CD14-positive monocyte (primary cell): ENCODE data around the gene WDSUB1. TPM values are rescaled to one million over a fixed set of nuclear protein-coding genes. Genes with fewer than 3 reads are reported as not detected.

Experiments used
- DNase-seq, 3 donors: peaks; one replicate each; pipeline ENCODE4 v3.0.0-alpha.2; 2011 to 2022
- H2AFZ ChIP-seq: 2 replicates; pipeline ENCODE4 v1.6.0; 2012; ENCODE audit warnings: mild to moderate bottlenecking, low read depth, low read length, inconsistent platforms; ENCODE audit not compliant: insufficient read depth, poor library complexity, severe bottlenecking
- H3K27ac ChIP-seq, 2 donors: 1 replicate in 1 of 2; 2 replicates in 1 of 2; pipeline ENCODE4 v1.5.1; 2012 to 2013; ENCODE audit warnings: low read length in 2 of 2, control low read depth in 1 of 2, inconsistent platforms in 1 of 2, low read depth in 1 of 2, mild to moderate bottlenecking in 1 of 2
- H3K27me3 ChIP-seq, 2 donors: one replicate each; pipeline versions ENCODE4 v1.6.0 to v1.6.1; 2011 to 2013; ENCODE audit warnings: low read length in 2 of 2; ENCODE audit not compliant: control insufficient read depth in 2 of 2, insufficient read depth in 2 of 2
- H3K36me3 ChIP-seq, 2 donors: replicated peaks in 1 of 2; 1 replicate in 1 of 2; 2 replicates in 1 of 2; pipeline versions ENCODE4 v1.5.1 to v1.6.1; 2012 to 2013; ENCODE audit warnings: low read length in 2 of 2, control low read depth in 1 of 2, inconsistent platforms in 1 of 2, mild to moderate bottlenecking in 1 of 2; ENCODE audit not compliant: insufficient read depth in 2 of 2, control insufficient read depth in 1 of 2
- H3K4me1 ChIP-seq, 2 donors: 1 replicate in 1 of 2; 2 replicates in 1 of 2; pipeline versions ENCODE4 v1.5.1 to v1.6.1; 2012 to 2013; ENCODE audit warnings: low read length in 2 of 2, control low read depth in 1 of 2, inconsistent platforms in 1 of 2, mild to moderate bottlenecking in 1 of 2, moderate library complexity in 1 of 2; ENCODE audit not compliant: insufficient read depth in 2 of 2, control insufficient read depth in 1 of 2
- H3K4me2 ChIP-seq: replicated peaks from 2 replicates; pipeline ENCODE3; 2012; ENCODE audit warnings: low read length, moderate library complexity, mild to moderate bottlenecking; ENCODE audit not compliant: poor library complexity, severe bottlenecking; ENCODE audit errors: extremely low read depth
- H3K4me3 ChIP-seq, 3 experiments: fragments of 200-600 bp in 1 of 3; sonication (generic) in 1 of 3; replicated peaks in 1 of 3; 1 replicate in 2 of 3; 2 replicates in 1 of 3; pipeline ENCODE4 v1.5.1; 2011 to 2013; ENCODE audit warnings: low read length in 3 of 3, mild to moderate bottlenecking in 3 of 3, control low read depth in 2 of 3, low read depth in 2 of 3, inconsistent platforms in 1 of 3, moderate library complexity in 1 of 3
- H3K79me2 ChIP-seq: 2 replicates; pipeline ENCODE4 v1.6.0; 2012; ENCODE audit warnings: mild to moderate bottlenecking, control low read depth, inconsistent platforms, low read length, moderate library complexity; ENCODE audit not compliant: insufficient read depth
- H3K9ac ChIP-seq: 2 replicates; pipeline ENCODE4 v1.6.0; 2017; ENCODE audit warnings: low read length, mild to moderate bottlenecking; ENCODE audit not compliant: insufficient read depth, poor library complexity, severe bottlenecking
- H3K9me3 ChIP-seq, 2 donors: replicated peaks in 1 of 2; 1 replicate in 1 of 2; 2 replicates in 1 of 2; pipeline versions ENCODE4 v1.5.1 to v1.6.1; 2012 to 2013; ENCODE audit warnings: low read length in 2 of 2, control low read depth in 1 of 2; ENCODE audit not compliant: control insufficient read depth in 1 of 2, insufficient read depth in 1 of 2
- H4K20me1 ChIP-seq: 2 replicates; pipeline ENCODE4 v1.6.0; 2012; ENCODE audit warnings: mild to moderate bottlenecking, low read length, control low read depth, moderate library complexity; ENCODE audit not compliant: insufficient read depth
- H3K27ac Mint-ChIP-seq, 7 donors: one replicate each; pipeline ENCODE4 v1.8.0; 2020; ENCODE audit warnings: mild to moderate bottlenecking in 7 of 7, mixed read lengths in 7 of 7, moderate library complexity in 6 of 7, inconsistent platforms in 2 of 7
- H3K27me3 Mint-ChIP-seq, 3 donors: one replicate each; pipeline ENCODE4 v1.8.0; 2021 to 2022; ENCODE audit warnings: low read depth in 3 of 3, mild to moderate bottlenecking in 3 of 3, mixed read lengths in 3 of 3, moderate library complexity in 3 of 3, inconsistent platforms in 1 of 3
- H3K36me3 Mint-ChIP-seq, 2 donors: one replicate each; pipeline ENCODE4 v1.8.0; 2020; ENCODE audit warnings: mixed read lengths in 2 of 2, inconsistent platforms in 1 of 2, mild to moderate bottlenecking in 1 of 2
- H3K4me1 Mint-ChIP-seq: one replicate; pipeline ENCODE4 v1.8.0; 2020; ENCODE audit warnings: mild to moderate bottlenecking, mixed read lengths
- H3K4me3 Mint-ChIP-seq, 2 donors: one replicate each; pipeline ENCODE4 v1.8.0; 2020; ENCODE audit warnings: mild to moderate bottlenecking in 2 of 2, mixed read lengths in 2 of 2, moderate library complexity in 1 of 2
- H3K9me3 Mint-ChIP-seq, 7 donors: one replicate each; pipeline ENCODE4 v1.8.0; 2020 to 2022; ENCODE audit warnings: mixed read lengths in 7 of 7, mild to moderate bottlenecking in 6 of 7, moderate library complexity in 6 of 7, inconsistent platforms in 2 of 7
- WGBS: methylation state at CpG from one replicate; pipeline ENCODE4 v1.1.5; 2013; ENCODE audit warnings: missing lambda C conversion rate; ENCODE audit not compliant: insufficient coverage; 5-methylcytosine and 5-hydroxymethylcytosine counted together
- intact Hi-C, 2 donors: fragments of 100-400 bp; cut with micrococcal nuclease; formaldehyde crosslinking; loops; one replicate each; pipeline versions ENCODE4 v1.15.0 to v1.15.1; 2023
- polyA plus RNA-seq, 3 donors: library from polyadenylated mRNA; depleted of rRNA in 1 of 3; unstranded in 2 of 3; stranded (reverse) in 1 of 3; fragments of 300-500 nt in 2 of 3; fragments of >200 nt in 1 of 3; fragmentation: Illumina TruSeq in 2 of 3; gene quantifications; 1 replicate in 2 of 3; 2 replicates in 1 of 3; pipeline ENCODE4 v1.2.3, GENCODE V29; 2012 to 2021
- TF ChIP-seq, protein P1 (sequence below): fragments of 200-600 bp; IDR thresholded peaks from one replicate; pipeline ENCODE4 v1.8.0; 2022; ENCODE audit warnings: antibody characterized with exemption, mild to moderate bottlenecking

Gene WDSUB1
- polyA plus RNA-seq, 3 donors, result 9.4 to 17.8 (median 10.1) TPM

DNA sequence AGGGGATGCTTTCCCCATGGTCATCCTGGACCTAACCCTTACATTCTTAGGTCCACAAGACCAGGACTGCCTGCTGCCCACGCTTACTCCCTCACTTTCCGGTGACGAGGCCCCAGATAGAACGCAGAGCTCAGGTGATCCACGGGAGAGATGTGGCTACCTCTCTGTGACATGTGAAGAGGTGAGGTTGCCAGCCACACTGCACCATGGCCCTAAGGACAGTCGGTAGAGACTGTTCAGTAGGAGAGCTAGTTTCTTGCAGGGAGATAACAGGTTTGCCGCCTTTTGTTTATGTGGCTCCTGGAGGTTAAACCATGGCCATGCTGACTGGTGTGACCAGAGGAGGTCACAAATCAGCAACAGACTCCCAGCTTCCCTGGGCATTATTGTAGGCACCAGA lies 71.4 kb downstream of the WDSUB1 start:
- Histone ChIP-seq H3K4me1 (no peaks in the 10 kb centered on the region), H3K27ac (no peak overlapping the region), H4K20me1 (no peaks in the 10 kb centered on the region), H3K9ac (no peak overlapping the region), H3K36me3 (no peaks in the 10 kb centered on the region), H3K9me3 (peaks cover 0 to 8% of the 10 kb centered on the region in 2 donors), H3K4me3 (no peak overlapping the region), H2AFZ (no peak overlapping the region), H3K4me2 (no peak overlapping the region), H3K27me3 (no peaks in the 10 kb centered on the region), H3K79me2 (no peaks in the 10 kb centered on the region)
- TF ChIP-seq, protein P1, sequence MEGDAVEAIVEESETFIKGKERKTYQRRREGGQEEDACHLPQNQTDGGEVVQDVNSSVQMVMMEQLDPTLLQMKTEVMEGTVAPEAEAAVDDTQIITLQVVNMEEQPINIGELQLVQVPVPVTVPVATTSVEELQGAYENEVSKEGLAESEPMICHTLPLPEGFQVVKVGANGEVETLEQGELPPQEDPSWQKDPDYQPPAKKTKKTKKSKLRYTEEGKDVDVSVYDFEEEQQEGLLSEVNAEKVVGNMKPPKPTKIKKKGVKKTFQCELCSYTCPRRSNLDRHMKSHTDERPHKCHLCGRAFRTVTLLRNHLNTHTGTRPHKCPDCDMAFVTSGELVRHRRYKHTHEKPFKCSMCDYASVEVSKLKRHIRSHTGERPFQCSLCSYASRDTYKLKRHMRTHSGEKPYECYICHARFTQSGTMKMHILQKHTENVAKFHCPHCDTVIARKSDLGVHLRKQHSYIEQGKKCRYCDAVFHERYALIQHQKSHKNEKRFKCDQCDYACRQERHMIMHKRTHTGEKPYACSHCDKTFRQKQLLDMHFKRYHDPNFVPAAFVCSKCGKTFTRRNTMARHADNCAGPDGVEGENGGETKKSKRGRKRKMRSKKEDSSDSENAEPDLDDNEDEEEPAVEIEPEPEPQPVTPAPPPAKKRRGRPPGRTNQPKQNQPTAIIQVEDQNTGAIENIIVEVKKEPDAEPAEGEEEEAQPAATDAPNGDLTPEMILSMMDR, result no peak
- WGBS, result 99% methylated on average over 7 of the region's 7 CpGs
- Mint-ChIP-seq H3K27me3 (no peaks in the 10 kb centered on the region), H3K4me3 (no peak overlapping the region), H3K9me3 (peaks cover 0 to 13% (median 5%) of the 10 kb centered on the region in 7 donors), H3K27ac (no peak overlapping the region), H3K4me1 (no peaks in the 10 kb centered on the region), H3K36me3 (no peaks in the 10 kb centered on the region)
- intact Hi-C loops, result no loop called here
- DNase-seq, result no peak

DNA sequence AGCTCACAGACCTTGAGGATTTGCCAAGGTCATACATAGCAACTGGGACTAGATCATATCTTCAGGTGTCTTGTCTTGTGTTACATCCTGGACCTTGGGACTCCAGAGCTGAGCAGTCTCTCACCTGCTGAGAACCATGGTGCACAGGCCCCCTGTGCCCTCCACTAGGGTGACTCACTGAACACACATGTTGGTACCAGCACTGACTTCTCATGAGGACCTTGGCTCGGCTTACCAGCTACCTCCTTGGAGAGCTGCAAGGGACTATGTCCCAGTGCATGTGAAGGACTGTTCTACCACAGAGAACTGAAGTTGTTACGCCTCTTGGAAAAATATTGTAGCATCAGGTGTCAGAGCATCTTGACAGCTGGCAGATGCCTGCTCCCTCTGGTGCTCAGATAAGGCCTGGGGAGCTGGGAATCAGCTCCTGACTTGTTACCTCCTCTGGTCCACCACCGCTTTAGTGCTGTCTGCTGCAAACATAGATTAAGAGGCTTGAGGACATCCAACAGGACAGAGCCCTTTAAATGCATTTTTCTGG lies 72.1 kb downstream of the WDSUB1 start:
- intact Hi-C loops, result no loop called here
- H3K27me3 Mint-ChIP-seq, result no peaks in the 10 kb centered on the region
- no peaks in the 10 kb centered on the region for H3K36me3 Mint-ChIP-seq
- TF ChIP-seq, protein P1, result no peak
- no peak overlapping the region for H2AFZ ChIP-seq
- no peak overlapping the region for H3K27ac Mint-ChIP-seq
- no peaks in the 10 kb centered on the region for H3K79me2 ChIP-seq
- no peaks in the 10 kb centered on the region for H3K27me3 ChIP-seq
- no peak overlapping the region for H3K4me3 ChIP-seq
- H3K9ac ChIP-seq, result no peak overlapping the region
- no peaks in the 10 kb centered on the region for H3K4me1 Mint-ChIP-seq
- no peak overlapping the region for H3K27ac ChIP-seq
- no peak overlapping the region for H3K4me2 ChIP-seq
- no peaks in the 10 kb centered on the region for H3K36me3 ChIP-seq
- no peak overlapping the region for H3K4me3 Mint-ChIP-seq
- no peaks in the 10 kb centered on the region for H4K20me1 ChIP-seq
- peaks cover 0 to 8% of the 10 kb centered on the region in 2 donors for H3K9me3 ChIP-seq
- H3K4me1 ChIP-seq, result no peaks in the 10 kb centered on the region
- no peak for DNase-seq
- WGBS, result 93% methylated on average over 3 of the region's 3 CpGs
- peaks cover 0 to 13% (median 5%) of the 10 kb centered on the region in 7 donors for H3K9me3 Mint-ChIP-seq
